GM18517 (cell line): ENCODE data around the gene GALNT16.
"Not testable (repeated sequence)": the region's sequence is repeated elsewhere in the genome, so short reads cannot be mapped to it uniquely, and the experiment has no call there.

Experiments
- ATAC-seq: cut with Tn5 transposase; IDR thresholded peaks from one replicate; pipeline ENCODE4 v1.9.1; 2021; ENCODE audit warnings: mild to moderate bottlenecking, moderate library complexity; ENCODE audit not compliant: unreplicated experiment

The GALNT16 gene

GRCh38 chr14:69259168-69259526 lies 811 bp upstream of the GALNT16 start:
- no peak for ATAC-seq

- no peak for ATAC-seq
Measured at GRCh38 chr14:69260190-69260860, 367 bp downstream of the GALNT16 start.

DNA sequence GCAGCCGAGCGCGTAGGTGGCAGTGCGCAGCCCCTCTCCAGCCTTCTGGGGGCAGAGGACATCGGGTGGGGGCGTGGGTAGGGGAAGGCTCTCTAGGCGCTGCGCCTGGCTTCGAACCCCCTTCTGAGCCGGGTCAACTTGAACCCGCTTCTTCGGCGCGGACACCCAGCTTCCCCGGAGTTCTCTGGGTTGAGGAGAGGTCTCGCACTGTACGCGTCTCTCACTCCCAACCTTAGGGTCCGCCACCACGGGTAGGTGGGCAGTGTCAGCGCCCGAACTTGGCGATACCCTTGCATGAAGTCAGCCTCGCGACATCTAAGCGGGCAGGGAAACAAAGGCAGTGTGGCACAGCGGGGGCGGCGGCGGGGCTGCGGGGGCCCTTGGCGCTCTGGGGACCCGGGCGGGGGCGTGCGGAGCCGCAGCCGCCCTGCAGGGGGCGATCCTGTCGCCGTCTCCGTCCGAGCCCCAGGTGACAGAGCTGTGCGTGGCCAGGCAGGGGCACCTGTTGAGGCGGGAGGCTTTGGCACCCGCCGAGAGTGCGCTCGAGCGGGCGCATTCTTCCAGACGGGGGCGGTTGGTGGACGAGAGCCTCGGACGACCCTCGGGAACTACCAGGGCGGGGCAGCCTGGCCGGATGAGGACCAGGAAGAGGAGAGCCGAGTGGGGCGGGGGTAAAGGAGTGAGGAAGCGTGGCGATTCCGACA lies 1.1 kb downstream of the GALNT16 start:
- no peak for ATAC-seq

DNA sequence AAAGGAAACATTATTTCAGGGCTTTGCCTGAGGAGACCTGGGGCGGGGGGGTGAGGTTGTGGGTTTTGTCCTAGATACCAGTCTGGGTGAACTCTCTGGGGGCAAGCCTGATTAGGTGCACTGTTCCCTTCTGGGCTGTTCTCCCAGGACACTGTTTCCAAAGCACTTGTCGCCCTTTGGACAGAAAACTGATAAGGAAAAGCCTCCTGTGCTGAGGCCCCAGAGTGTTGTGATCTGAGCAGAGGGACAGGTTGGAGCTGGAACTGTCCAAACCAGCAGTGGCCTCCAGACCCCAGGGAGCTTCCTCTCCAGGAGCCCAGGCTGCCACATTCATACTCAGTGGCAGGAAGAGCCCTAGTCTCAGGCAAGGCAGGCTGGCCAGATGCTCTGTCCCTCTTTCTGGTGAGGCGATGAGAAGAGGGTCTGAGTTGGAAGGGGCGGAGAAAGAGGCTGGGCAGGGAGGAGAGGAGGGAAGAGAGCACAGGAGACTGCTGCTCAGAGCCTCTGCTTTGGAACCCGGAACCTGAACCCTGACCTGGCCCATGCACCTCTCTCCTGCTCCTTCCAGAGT lies 1.9 kb downstream of the GALNT16 start:
- no peak for ATAC-seq

GRCh38 chr14:69262516-69262915 lies 2.6 kb downstream of the GALNT16 start:
- no peak for ATAC-seq

- no peak for ATAC-seq
Measured at GRCh38 chr14:69263364-69263763, 3.4 kb downstream of the GALNT16 start.

GRCh38 chr14:69263771-69264170 lies 3.8 kb downstream of the GALNT16 start:
- no peak for ATAC-seq

DNA sequence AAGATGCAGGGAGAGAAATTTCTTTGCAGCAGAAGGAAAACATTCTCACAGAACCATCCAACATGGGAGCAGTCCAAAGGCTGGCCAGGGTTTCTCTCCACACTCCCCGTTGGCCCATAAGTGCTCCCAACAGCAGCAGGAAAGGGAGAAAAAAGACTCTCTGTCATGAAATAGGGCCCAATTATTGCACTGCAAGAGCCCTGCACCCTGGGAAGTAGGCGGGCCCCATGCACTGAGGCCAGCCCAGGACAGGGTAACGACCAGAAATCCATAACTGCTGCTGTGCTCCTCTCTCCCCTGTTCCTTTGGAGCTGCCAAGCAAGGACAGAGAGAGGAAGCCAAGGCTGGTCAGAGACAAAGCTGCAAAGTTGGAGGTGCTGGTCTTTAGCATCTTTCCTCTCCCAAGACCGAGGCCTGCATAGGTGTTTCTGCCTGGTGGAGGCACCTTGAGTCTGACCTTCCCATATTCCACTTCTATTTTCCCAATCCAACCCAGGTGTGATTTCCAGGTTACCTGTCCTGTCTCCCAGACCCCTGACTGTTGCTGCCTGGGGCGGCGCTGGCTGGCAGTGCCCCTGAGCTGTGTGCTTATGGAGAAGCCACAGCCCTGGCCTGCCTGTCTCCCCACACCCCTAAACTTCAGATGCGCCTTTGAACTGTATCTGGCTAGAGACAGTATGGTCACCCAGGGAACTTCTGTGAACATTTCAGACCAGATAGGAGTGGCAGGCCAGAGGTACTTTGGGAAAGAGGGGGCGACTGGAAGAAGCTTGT lies 6.8 kb downstream of the GALNT16 start:
- ATAC-seq: no peak

DNA sequence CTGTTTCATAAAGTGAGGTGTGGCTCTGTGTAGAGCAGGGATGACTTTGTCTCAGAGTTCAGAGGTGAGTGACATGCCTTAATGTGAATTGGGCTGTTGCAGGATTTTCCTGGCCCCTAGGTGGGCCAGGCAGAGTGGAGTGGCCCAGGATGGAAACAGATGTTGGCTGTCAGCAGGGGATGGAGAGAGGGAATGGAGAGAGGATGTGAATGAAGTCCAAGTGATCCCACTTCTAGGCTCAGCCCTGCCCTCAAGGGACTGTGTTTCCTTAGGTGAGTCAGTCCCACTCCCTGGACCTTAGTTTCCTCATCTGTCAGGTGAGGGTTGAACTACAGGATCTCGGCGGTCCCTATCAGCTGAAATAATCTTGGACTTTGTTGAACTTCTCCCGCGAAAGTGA lies 7.5 kb downstream of the GALNT16 start:
- no peak for ATAC-seq

- ATAC-seq: no peak
Measured at GRCh38 chr14:69268223-69268622, 8.3 kb downstream of the GALNT16 start.

DNA sequence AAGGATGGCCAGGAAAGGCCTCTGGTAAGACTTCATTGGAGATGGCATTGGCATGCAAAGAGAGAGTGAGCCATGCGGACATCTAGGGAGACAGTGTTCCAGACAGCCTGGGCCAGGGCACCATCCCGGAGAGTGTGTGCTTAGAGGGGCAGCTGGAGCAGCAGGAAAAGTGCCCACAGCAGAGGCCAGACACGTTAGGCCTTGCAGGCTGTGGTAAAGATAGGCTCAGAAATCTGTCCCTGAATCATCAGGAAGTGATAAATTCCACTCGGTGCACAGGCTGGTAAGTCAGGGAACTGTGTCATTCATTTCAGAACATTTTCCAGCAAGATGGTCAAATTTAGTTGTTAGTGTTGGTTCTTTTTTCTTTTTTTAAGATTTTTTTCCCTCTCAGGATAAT lies 8.8 kb downstream of the GALNT16 start:
- no peak for ATAC-seq

GRCh38 chr14:69269381-69269780 lies 9.4 kb downstream of the GALNT16 start:
- no peak for ATAC-seq

GRCh38 chr14:69270097-69270496 lies 10.1 kb downstream of the GALNT16 start:
- ATAC-seq: no peak

DNA sequence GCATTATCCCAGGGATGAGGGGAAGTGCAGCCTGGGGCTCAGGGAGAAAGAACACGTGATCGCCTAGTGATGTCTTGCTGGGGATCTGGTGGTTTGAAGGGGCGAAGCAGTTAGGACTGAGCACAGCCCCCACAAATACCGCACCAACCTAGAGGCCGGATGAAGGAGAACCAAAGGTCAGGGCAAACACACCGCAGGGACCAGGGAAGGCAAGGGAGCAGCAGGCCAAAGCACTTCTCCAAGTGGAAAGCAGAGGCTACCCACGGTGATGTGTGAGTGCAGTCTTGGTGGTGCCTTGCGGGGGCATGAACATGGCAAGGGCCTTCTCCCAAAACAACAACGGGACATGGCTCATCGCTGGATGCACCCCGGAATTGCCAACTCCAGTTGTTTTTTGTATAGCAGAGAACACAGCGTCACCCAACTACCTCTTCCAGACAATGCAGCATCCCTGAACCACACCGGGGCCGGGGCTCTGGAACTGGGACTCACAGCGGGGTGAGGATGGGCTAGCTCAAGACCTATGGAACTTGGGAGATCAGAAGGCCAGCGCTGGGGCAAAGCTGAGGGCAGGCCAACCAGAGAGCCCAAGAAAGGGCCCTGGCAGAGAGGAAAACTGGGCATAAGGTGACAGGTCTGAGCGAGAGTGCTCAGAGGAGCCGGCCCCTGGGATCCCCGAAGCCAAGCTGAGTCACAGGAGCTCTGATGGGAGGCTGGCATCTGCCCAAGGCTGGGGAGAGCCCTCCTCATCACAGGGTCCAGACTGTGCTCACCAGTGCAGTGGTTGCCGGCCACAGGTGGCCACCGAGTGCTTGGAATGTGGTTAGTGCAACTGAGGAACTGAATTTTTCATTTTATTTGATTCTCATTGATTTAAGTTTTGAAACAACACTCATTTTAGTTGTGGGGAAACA lies 11.1 kb downstream of the GALNT16 start:
- no peak for ATAC-seq

DNA sequence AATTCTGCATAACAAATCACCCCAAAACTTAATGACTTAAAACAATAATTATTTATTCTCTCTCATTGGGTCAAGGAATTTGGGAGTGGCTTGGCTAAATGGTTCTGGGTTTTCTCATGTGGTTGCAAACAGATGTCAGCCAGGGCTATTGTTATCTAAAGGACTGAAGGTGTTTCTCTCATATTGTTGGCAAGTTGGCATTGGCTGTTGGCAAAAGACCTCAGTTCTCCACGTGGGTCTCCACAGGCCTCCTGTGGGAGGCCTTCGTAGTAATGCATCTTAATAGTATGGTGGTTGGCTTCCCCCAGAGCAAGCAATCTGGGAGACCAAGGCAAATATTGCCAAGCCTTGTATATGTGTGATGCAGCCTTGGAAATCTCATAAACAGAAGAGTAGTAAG lies 14.4 kb downstream of the GALNT16 start:
- ATAC-seq: no peak

DNA sequence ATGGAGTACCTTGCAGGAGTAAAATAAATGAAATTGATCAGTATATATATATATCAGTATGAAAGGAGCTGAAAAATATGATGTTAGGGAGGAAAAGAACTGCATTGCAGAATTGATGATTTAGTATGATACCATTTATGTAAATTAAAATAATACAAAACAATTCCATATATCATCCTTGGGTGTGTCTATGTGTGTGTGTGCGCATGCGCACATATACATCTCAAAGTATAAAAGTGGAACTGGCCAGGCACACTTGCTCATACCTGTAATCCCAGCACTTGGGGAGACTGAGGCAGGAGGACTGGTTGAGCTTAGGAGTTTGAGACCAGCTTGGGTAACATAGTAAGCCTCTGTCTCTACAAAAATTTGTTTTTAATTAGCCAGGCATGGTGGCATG lies 15.4 kb downstream of the GALNT16 start:
- ATAC-seq: no peak

- ATAC-seq: not testable (repeated sequence)
Measured at GRCh38 chr14:69277356-69277755, 17.4 kb downstream of the GALNT16 start.

DNA sequence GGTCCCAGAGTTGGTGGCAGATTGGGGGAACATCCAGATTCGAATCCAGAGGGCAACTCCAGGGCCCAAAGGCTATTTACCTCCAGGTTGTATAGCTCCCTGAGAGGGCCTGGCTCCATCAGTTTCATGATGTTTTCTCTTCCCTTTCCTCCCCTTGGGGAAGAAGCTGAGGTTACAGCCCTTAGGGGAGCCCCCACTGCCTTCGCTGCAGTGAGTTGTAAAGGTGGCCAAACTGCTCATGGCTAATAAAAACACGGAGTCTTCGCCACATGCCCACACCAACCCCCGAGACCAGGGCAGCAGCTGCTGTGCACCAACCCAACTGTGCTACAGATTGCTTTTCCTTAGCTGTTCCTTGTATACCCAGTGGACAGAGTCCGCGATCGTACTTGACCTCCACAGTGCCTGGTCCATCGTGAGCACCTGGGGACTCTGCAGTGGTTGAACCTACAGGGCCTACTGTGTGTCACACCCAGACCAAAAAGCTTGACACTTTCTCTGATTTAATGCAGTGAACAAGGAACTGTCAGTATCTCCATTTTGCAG lies 20.9 kb downstream of the GALNT16 start:
- ATAC-seq: no peak

GRCh38 chr14:69281450-69282169 lies 21.7 kb downstream of the GALNT16 start:
- ATAC-seq: no peak

GRCh38 chr14:69282448-69282847 lies 22.5 kb downstream of the GALNT16 start:
- ATAC-seq: no peak
